GM23338 (cell line): Measurements from ENCODE around the gene AKAP9. TPM values are rescaled to one million over a fixed set of nuclear protein-coding genes. Genes with fewer than 3 reads are reported as not detected.

Source experiments
- ATAC-seq: fragments of 200-7000 bp; cut with Tn5 transposase; 3 replicates; pipeline ENCODE4 v1.9.1; 2020
- DNase-seq: peaks from one replicate; pipeline ENCODE4 v3.0.0-alpha.2; 2015; ENCODE audit warnings: low spot score
- H2AFZ ChIP-seq: fragments of 200-600 bp; sonication (generic); 2 replicates; pipeline ENCODE4 v1.8.0; 2016; ENCODE audit warnings: antibody characterized with exemption, mild to moderate bottlenecking, moderate library complexity
- H3F3A ChIP-seq: fragments of 200-600 bp; sonication (generic); replicated peaks from 2 replicates; pipeline ENCODE4 v1.8.0; 2017; ENCODE audit warnings: antibody characterized with exemption, mixed run types, low read depth
- H3K27ac ChIP-seq: fragments of 200-600 bp; sonication (generic); 2 replicates; pipeline ENCODE4 v1.6.1; 2016; ENCODE audit warnings: low read depth
- H3K27me3 ChIP-seq: fragments of 200-600 bp; sonication (generic); 2 replicates; pipeline ENCODE4 v1.8.0; 2016; ENCODE audit warnings: mild to moderate bottlenecking, mixed run types, moderate library complexity; ENCODE audit not compliant: insufficient read depth
- H3K36me3 ChIP-seq: fragments of 200-600 bp; sonication (generic); 2 replicates; pipeline ENCODE4 v1.8.0; 2016; ENCODE audit warnings: mild to moderate bottlenecking; ENCODE audit not compliant: insufficient read depth
- H3K4me1 ChIP-seq: fragments of 200-600 bp; sonication (generic); 2 replicates; pipeline ENCODE4 v1.8.0; 2016; ENCODE audit warnings: mild to moderate bottlenecking, moderate library complexity; ENCODE audit not compliant: insufficient read depth
- H3K4me2 ChIP-seq: fragments of 200-600 bp; sonication (generic); 2 replicates; pipeline ENCODE4 v1.7.1; 2017; ENCODE audit warnings: mixed run types
- H3K4me3 ChIP-seq: fragments of 200-600 bp; sonication (generic); 2 replicates; pipeline ENCODE4 v1.6.1; 2016; ENCODE audit warnings: mixed run types
- H3K79me2 ChIP-seq: fragments of 200-600 bp; sonication (generic); replicated peaks from 2 replicates; pipeline ENCODE4 v1.8.0; 2017; ENCODE audit warnings: mild to moderate bottlenecking; ENCODE audit not compliant: insufficient read depth
- H3K9me2 ChIP-seq: fragments of 200-600 bp; sonication (generic); 2 replicates; pipeline ENCODE4 v1.8.0; 2017; ENCODE audit not compliant: insufficient read depth
- H4K20me1 ChIP-seq: fragments of 200-600 bp; sonication (generic); replicated peaks from 2 replicates; pipeline ENCODE4 v1.8.0; 2017; ENCODE audit warnings: mild to moderate bottlenecking; ENCODE audit not compliant: insufficient read depth
- H3K27ac Mint-ChIP-seq: 2 replicates; pipeline ENCODE4 v1.8.0; 2020; ENCODE audit warnings: inconsistent platforms, mild to moderate bottlenecking, moderate library complexity, mixed read lengths
- H3K27me3 Mint-ChIP-seq: 3 replicates; pipeline ENCODE4 v1.8.0; 2022; ENCODE audit warnings: low read depth, mild to moderate bottlenecking, moderate library complexity, mixed read lengths, inconsistent platforms; ENCODE audit not compliant: insufficient read depth, poor library complexity
- H3K36me3 Mint-ChIP-seq: 3 replicates; pipeline ENCODE4 v1.8.0; 2021; ENCODE audit warnings: low read depth, mild to moderate bottlenecking, inconsistent platforms, moderate library complexity, mixed read lengths
- H3K4me1 Mint-ChIP-seq: 3 replicates; pipeline ENCODE4 v1.8.0; 2020; ENCODE audit warnings: mild to moderate bottlenecking, inconsistent platforms, mixed read lengths
- H3K4me3 Mint-ChIP-seq: 3 replicates; pipeline ENCODE4 v1.8.0; 2021; ENCODE audit warnings: moderate library complexity, mild to moderate bottlenecking, inconsistent platforms, mixed read lengths
- H3K9me3 Mint-ChIP-seq: 3 replicates; pipeline ENCODE4 v1.8.0; 2020; ENCODE audit warnings: moderate library complexity, mild to moderate bottlenecking, inconsistent platforms, mixed read lengths
- CREB1 ChIP-seq: fragments of 250-450 bp; sonication (Bioruptor Pico); IDR thresholded peaks from 2 replicates; pipeline ENCODE4 v1.5.0; 2020; ENCODE audit warnings: low read depth, mild to moderate bottlenecking, moderate library complexity
- CTCF ChIP-seq, 2 experiments: fragments of 200-600 bp in 1 of 2; sonication (generic) in 1 of 2; conservative IDR thresholded peaks; 2 replicates each; pipeline versions ENCODE4 v1.5.1 to v1.6.1; 2016 to 2017; ENCODE audit warnings: antibody characterized with exemption in 2 of 2, low read depth in 2 of 2, mild to moderate bottlenecking in 2 of 2, moderate library complexity in 1 of 2
- ETS1 ChIP-seq: IDR thresholded peaks from 2 replicates; pipeline ENCODE4 v1.6.1; 2016; ENCODE audit warnings: antibody characterized with exemption
- EZH2 ChIP-seq: fragments of 200-600 bp; sonication (generic); IDR thresholded peaks from one replicate; pipeline ENCODE4 v1.8.0; 2017; ENCODE audit warnings: antibody characterized with exemption, mild to moderate bottlenecking, low read depth; ENCODE audit not compliant: unreplicated experiment
- EZH2phosphoT487 ChIP-seq: fragments of 200-600 bp; sonication (generic); IDR thresholded peaks from one replicate; pipeline ENCODE4 v1.8.1; 2018; ENCODE audit warnings: antibody characterized with exemption; ENCODE audit not compliant: unreplicated experiment
- JUNB ChIP-seq: IDR thresholded peaks from one replicate; pipeline ENCODE4 v1.6.1; 2016; ENCODE audit warnings: antibody characterized with exemption; ENCODE audit not compliant: unreplicated experiment
- NANOG ChIP-seq: IDR thresholded peaks from 2 replicates; pipeline ENCODE4 v1.6.1; 2016; ENCODE audit warnings: antibody characterized with exemption, borderline replicate concordance
- POLR2AphosphoS5 ChIP-seq: IDR thresholded peaks from 2 replicates; pipeline ENCODE4 v1.6.1; 2016; ENCODE audit warnings: antibody characterized with exemption, low read depth
- REST ChIP-seq: IDR thresholded peaks from one replicate; pipeline ENCODE4 v1.6.1; 2018; ENCODE audit warnings: antibody characterized with exemption; ENCODE audit not compliant: unreplicated experiment
- STAT1 ChIP-seq: IDR thresholded peaks from one replicate; pipeline ENCODE4 v1.6.1; 2016; ENCODE audit warnings: antibody characterized with exemption; ENCODE audit not compliant: unreplicated experiment
- ZNF331 ChIP-seq: fragments of 250-450 bp; sonication (Bioruptor Pico); IDR thresholded peaks from 2 replicates; pipeline ENCODE4 v1.5.0; 2020; ENCODE audit warnings: low read depth, mild to moderate bottlenecking, moderate library complexity
- polyA plus RNA-seq: library from polyadenylated mRNA; unstranded; fragments of >200 nt; fragmentation: Nextera tagmentation; extraction: Ambion mirVana; gene quantifications from 2 replicates; pipeline ENCODE4 v1.2.1, GENCODE V29; 2016
- total RNA-seq: library from RNA; depleted of rRNA; stranded (reverse); fragments of >200 nt; shearing (Covaris generic); gene quantifications from 2 replicates; pipeline ENCODE4 v1.2.3, GENCODE V29; 2014

The AKAP9 gene
- total and polyA plus RNA-seq, 2 experiments from 2014 or later, result 33.5 to 67.4 TPM

- TF ChIP-seq CTCF (conservative IDR thresholded peaks at IDR 0.05; ENCODE audit: low read depth in 2 of 2) (no peak), JUNB (no peak), ZNF331 (CRISPR knock-in tag) (no peak), STAT1 (no peak), REST (no peak), POLR2AphosphoS5 (no peak)
Measured at GRCh38 chr7:91922857-91923256, 17.8 kb upstream of the AKAP9 start (continued).

- no peak overlapping the region for H3K27ac Mint-ChIP-seq
- H3K4me3 Mint-ChIP-seq, result no peak overlapping the region
- Histone ChIP-seq H3K9me2 (0 out of 2 replicates have a peak, but pooled peaks cover 5% of the 10 kb centered on the region), H3K27me3 (no peaks in the 10 kb centered on the region), H3F3A (no peaks in the 10 kb centered on the region), H3K4me3 (no peak overlapping the region), H3K4me1 (no peaks in the 10 kb centered on the region), H3K36me3 (no peaks in the 10 kb centered on the region), H4K20me1 (no peaks in the 10 kb centered on the region), H3K79me2 (no peaks in the 10 kb centered on the region), H3K27ac (no peak overlapping the region), H3K4me2 (no peak overlapping the region), H2AFZ (no peak overlapping the region)
- H3K27me3 Mint-ChIP-seq, result no peaks in the 10 kb centered on the region
- ATAC-seq (no peak; the same call in 2 of the 3 replicates), DNase-seq (no peak)
- H3K36me3 Mint-ChIP-seq, result no peaks in the 10 kb centered on the region
- peaks cover 8% of the 10 kb centered on the region; the same call in 1 of the 3 replicates for H3K4me1 Mint-ChIP-seq
- H3K9me3 Mint-ChIP-seq, result no peaks in the 10 kb centered on the region
- no peak for TF ChIP-seq EZH2phosphoT487
- no peak for TF ChIP-seq JUNB
- TF ChIP-seq ZNF331 (CRISPR knock-in tag), result no peak
- TF ChIP-seq ETS1, result no peak
- no peak for TF ChIP-seq EZH2
- TF ChIP-seq STAT1, result no peak
- TF ChIP-seq CREB1 (CRISPR knock-in tag), result no peak
- TF ChIP-seq REST, result no peak
- TF ChIP-seq NANOG, result no peak
- no peak for TF ChIP-seq POLR2AphosphoS5
Measured at GRCh38 chr7:91927912-91928311, 12.8 kb upstream of the AKAP9 start.
